CD4-positive, alpha-beta T cell (primary cell): ENCODE measurements around the gene DDX50. TPM values are rescaled to one million over a fixed set of nuclear protein-coding genes. Genes with fewer than 3 reads are reported as not detected.

Experiments used
- ATAC-seq: fragments of 200-7000 bp; cut with Tn5 transposase; one replicate; pipeline ENCODE4 v1.10.0; 2022; ENCODE audit warnings: mild to moderate bottlenecking; ENCODE audit not compliant: poor library complexity
- CTCF ChIA-PET: fragments of 350-600 bp; sonication (Branson Sonifier 250); formaldehyde crosslinking; loops from one replicate; lab custom pipeline; 2021; ENCODE audit warnings: antibody characterized with exemption, inconsistent platforms; lab: Charles Lee
- POLR2A ChIA-PET: fragments of 350-600 bp; sonication (Branson Sonifier 250); formaldehyde crosslinking; loops from one replicate; lab custom pipeline; 2021; ENCODE audit warnings: antibody characterized with exemption, inconsistent platforms; lab: Charles Lee
- DNase-seq, 14 experiments: peaks; one replicate each; pipeline ENCODE4 v3.0.0-alpha.2; 2013 to 2020; ENCODE audit warnings: mixed read lengths in 2 of 14
- H3K27ac ChIP-seq, 2 donors: one replicate each; pipeline versions ENCODE4 v1.5.1 to v1.7.0; 2013; ENCODE audit warnings: low read length in 2 of 2, low read depth in 1 of 2, mild to moderate bottlenecking in 1 of 2
- H3K27me3 ChIP-seq, 2 experiments: 1 replicate in 1 of 2; 2 replicates in 1 of 2; pipeline versions ENCODE4 v1.6.1 to v1.7.0; 2013; ENCODE audit warnings: low read length in 2 of 2, control low read depth in 1 of 2, mild to moderate bottlenecking in 1 of 2, moderate library complexity in 1 of 2; ENCODE audit not compliant: insufficient read depth in 2 of 2, control insufficient read depth in 1 of 2
- H3K36me3 ChIP-seq: one replicate; pipeline ENCODE4 v1.6.1; 2013; ENCODE audit warnings: low read length, control low read depth; ENCODE audit not compliant: insufficient read depth
- H3K4me1 ChIP-seq: one replicate; pipeline ENCODE4 v1.6.1; 2013; ENCODE audit warnings: low read length, control low read depth; ENCODE audit not compliant: insufficient read depth
- H3K4me3 ChIP-seq: one replicate; pipeline ENCODE4 v1.5.1; 2013; ENCODE audit warnings: mild to moderate bottlenecking, low read length, moderate library complexity
- H3K9me3 ChIP-seq, 2 experiments: 1 replicate in 1 of 2; 2 replicates in 1 of 2; pipeline versions ENCODE4 v1.6.1 to v1.7.0; 2013; ENCODE audit warnings: low read length in 2 of 2, mild to moderate bottlenecking in 2 of 2, control low read depth in 1 of 2, moderate library complexity in 1 of 2; ENCODE audit not compliant: control insufficient read depth in 1 of 2, insufficient read depth in 1 of 2
- H3K27ac Mint-ChIP-seq: one replicate; pipeline ENCODE4 v1.8.0; 2020; ENCODE audit warnings: mixed read lengths
- H3K27me3 Mint-ChIP-seq: one replicate; pipeline ENCODE4 v1.8.0; 2021; ENCODE audit warnings: mixed read lengths
- H3K36me3 Mint-ChIP-seq: one replicate; pipeline ENCODE4 v1.8.0; 2021; ENCODE audit warnings: low read depth, mixed read lengths
- H3K4me1 Mint-ChIP-seq: one replicate; pipeline ENCODE4 v1.8.0; 2021; ENCODE audit warnings: low read depth, mixed read lengths
- H3K4me3 Mint-ChIP-seq: one replicate; pipeline ENCODE4 v1.8.0; 2020; ENCODE audit warnings: mild to moderate bottlenecking, mixed read lengths
- H3K9me3 Mint-ChIP-seq: one replicate; pipeline ENCODE4 v1.8.0; 2020; ENCODE audit warnings: mixed read lengths
- intact Hi-C, 2 experiments: fragments of 100-400 bp; cut with DNase I in 1 of 2; cut with micrococcal nuclease in 1 of 2; formaldehyde crosslinking; loops; one replicate each; pipeline versions ENCODE4 v1.15.1 to v1.9.0; 2023 to 2025; cut with DNase I, micrococcal nuclease
- total RNA-seq, 174 experiments: library from RNA in 2 of 174; stranded (reverse) in 2 of 174; gene quantifications; one replicate each; pipeline ENCODE4 v1.2.3 and lab custom pipeline; 2021 to 2026
- TF ChIP-seq, protein P1 (sequence below): fragments of 200-600 bp; IDR thresholded peaks from one replicate; pipeline ENCODE4 v1.8.0; 2022; ENCODE audit warnings: antibody characterized with exemption, mild to moderate bottlenecking

The DDX50 gene
- total RNA-seq, 2 experiments from 2014 or later: 46.8 to 47.5 TPM

DNA sequence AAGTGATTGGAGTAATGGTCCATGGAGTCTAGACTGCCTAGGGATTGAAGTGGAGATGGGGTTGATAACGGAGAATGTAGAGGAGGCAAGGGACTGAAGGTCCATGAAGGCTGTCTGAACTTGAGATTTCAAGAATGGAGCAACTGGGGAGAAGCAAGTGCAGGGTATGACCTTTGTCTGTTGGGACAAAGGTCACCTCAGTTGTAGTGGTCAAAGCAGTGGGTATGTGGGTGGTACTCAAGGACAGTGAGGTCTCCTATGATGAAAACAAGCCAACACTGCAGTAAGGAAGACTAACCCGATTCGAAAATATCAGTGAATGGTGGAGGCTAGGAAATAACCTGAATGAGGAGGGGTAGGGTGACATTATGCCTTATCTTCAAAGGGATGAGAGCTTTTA is 49.5 kb downstream of the DDX50 start:
- H3K4me1 ChIP-seq: peaks cover 11% of the 10 kb centered on the region
- H3K27me3 Mint-ChIP-seq: no peaks in the 10 kb centered on the region
- H3K9me3 ChIP-seq: no peaks in the 10 kb centered on the region
- no peak overlapping the region for H3K4me3 ChIP-seq
- H3K4me1 Mint-ChIP-seq: peaks cover 4% of the 10 kb centered on the region
- H3K4me3 Mint-ChIP-seq: no peak overlapping the region
- ATAC-seq (no peak), DNase-seq (no peak)
- no peak overlapping the region for H3K27ac Mint-ChIP-seq
- CTCF ChIA-PET: no interaction called here
- POLR2A ChIA-PET: no interaction called here
- intact Hi-C loops: loop anchor here in 1 of 2 experiments (5.0 to 10.0 kb wide), 3 partner anchors 37 to 1066 kb away; partner anchors contain the start of genes KIFBP, RUFY2 and SIRT1
- H3K36me3 Mint-ChIP-seq: peaks cover 26% of the 10 kb centered on the region
- H3K27ac ChIP-seq: no peak overlapping the region
- TF ChIP-seq, protein P1, sequence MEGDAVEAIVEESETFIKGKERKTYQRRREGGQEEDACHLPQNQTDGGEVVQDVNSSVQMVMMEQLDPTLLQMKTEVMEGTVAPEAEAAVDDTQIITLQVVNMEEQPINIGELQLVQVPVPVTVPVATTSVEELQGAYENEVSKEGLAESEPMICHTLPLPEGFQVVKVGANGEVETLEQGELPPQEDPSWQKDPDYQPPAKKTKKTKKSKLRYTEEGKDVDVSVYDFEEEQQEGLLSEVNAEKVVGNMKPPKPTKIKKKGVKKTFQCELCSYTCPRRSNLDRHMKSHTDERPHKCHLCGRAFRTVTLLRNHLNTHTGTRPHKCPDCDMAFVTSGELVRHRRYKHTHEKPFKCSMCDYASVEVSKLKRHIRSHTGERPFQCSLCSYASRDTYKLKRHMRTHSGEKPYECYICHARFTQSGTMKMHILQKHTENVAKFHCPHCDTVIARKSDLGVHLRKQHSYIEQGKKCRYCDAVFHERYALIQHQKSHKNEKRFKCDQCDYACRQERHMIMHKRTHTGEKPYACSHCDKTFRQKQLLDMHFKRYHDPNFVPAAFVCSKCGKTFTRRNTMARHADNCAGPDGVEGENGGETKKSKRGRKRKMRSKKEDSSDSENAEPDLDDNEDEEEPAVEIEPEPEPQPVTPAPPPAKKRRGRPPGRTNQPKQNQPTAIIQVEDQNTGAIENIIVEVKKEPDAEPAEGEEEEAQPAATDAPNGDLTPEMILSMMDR: no peak
- H3K36me3 ChIP-seq: peaks cover 43% of the 10 kb centered on the region
- H3K9me3 Mint-ChIP-seq: no peaks in the 10 kb centered on the region
- H3K27me3 ChIP-seq: no peaks in the 10 kb centered on the region

DNA sequence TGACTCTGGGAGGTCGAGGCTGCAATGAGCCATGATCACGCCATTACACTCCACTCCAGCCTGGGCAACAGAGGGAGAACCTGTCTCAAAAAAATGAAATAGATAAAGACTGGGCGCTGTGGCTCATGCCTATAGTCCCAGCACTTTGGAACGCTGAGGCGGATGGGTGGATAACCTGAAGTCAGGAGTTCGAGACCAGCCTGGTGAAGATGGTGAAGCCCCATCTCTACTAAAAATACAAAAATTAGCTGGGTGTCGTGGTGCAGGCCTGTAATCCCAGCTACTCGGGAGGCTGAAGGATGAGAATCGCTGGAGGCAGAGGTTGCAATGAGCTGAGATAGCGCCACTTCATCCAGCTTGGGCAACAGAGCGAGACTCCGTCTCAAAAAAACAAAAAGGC is 53.8 kb downstream of the DDX50 start:
- ChIA-PET CTCF (interaction anchor here (0.6 to 2.5 kb wide), 9 partner anchors 11 to 144 kb away, joined by 3 to 6 read pairs (median 5); partner anchors contain the start of gene DDX50), POLR2A (interaction anchor here (0.7 to 3.9 kb wide), 16 partner anchors 8 to 446 kb away, joined by 3 to 24 read pairs (median 4); partner anchors contain the start of genes DDX50, KIFBP and SRGN)
- Mint-ChIP-seq H3K27ac (peak overlapping the region; percentile 94), H3K4me3 (peak overlapping the region; percentile 36), H3K36me3 (peaks cover 35% of the 10 kb centered on the region), H3K27me3 (no peaks in the 10 kb centered on the region), H3K9me3 (no peaks in the 10 kb centered on the region), H3K4me1 (peaks cover 41% of the 10 kb centered on the region)
- Histone ChIP-seq H3K27ac (peak overlapping the region in 1 of 2 donors; percentile 100), H3K27me3 (no peaks in the 10 kb centered on the region), H3K9me3 (no peaks in the 10 kb centered on the region), H3K4me3 (no peak overlapping the region), H3K36me3 (peaks cover 16% of the 10 kb centered on the region), H3K4me1 (peaks cover 44% of the 10 kb centered on the region)
- intact Hi-C loops: loop anchor here (1.0 to 10.0 kb wide), 7 partner anchors 32 to 1070 kb away; partner anchors contain the start of genes CCAR1 (in 1 of the 2), KIFBP (in 1 of the 2), RUFY2 (in 1 of the 2) and SIRT1 (in 1 of the 2)
- TF ChIP-seq, protein P1: no peak
- ATAC-seq: no peak
- no peak for DNase-seq

DNA sequence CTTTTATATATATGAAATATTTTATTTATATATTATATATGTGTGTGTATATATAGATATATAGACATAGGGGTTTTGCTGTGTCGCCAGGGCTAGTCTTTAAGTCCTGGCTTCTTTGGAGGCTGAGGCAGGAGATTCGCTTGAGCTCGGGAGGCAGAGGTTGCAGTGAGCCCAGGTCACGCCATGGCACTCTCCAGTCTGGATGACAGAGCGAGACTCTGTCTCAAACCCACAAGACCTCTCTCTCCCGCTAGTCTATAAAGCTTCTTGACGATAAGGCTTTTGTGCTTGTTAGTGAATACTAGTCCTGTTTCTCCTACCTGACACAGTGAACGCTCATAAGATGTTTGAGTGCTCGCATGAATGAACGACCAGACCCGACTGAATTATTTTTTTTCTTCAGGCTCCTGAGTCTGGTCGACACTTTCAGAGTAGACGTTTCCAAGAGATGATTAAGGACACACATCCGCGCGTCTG is 54.3 kb downstream of the DDX50 start:
- POLR2A ChIA-PET: interaction anchor here (0.6 to 3.9 kb wide), 25 partner anchors 8 to 624 kb away, joined by 3 to 24 read pairs (median 5); partner anchors contain the start of genes DDX50, HNRNPH3, KIFBP and SRGN

More for the DNA sequence above, 54.3 kb downstream of the DDX50 start:
- CTCF ChIA-PET: interaction anchor here (0.6 to 2.5 kb wide), 12 partner anchors 10 to 169 kb away, joined by 3 to 6 read pairs (median 4); partner anchors contain the start of gene DDX50
- intact Hi-C loops: loop anchor here (1.0 to 10.0 kb wide), 6 partner anchors 37 to 1071 kb away; partner anchors contain the start of genes CCAR1 (in 1 of the 2), RUFY2 (in 1 of the 2), SIRT1 (in 1 of the 2) and SUPV3L1 (in 1 of the 2)
- H3K27me3 ChIP-seq: no peaks in the 10 kb centered on the region
- peak overlapping the region; percentile 95 for H3K4me3 Mint-ChIP-seq
- H3K27me3 Mint-ChIP-seq: no peaks in the 10 kb centered on the region
- peak; percentile 15 for ATAC-seq
- no peaks in the 10 kb centered on the region for H3K9me3 Mint-ChIP-seq
- H3K4me1 Mint-ChIP-seq: peaks cover 44% of the 10 kb centered on the region
- peaks cover 44% of the 10 kb centered on the region for H3K4me1 ChIP-seq
- peak overlapping the region; percentile 94 for H3K27ac Mint-ChIP-seq
- peak in 4 of 14 experiments; percentile 1 to 6 (median 1) for DNase-seq
- no peaks in the 10 kb centered on the region for H3K9me3 ChIP-seq
- peaks cover 39% of the 10 kb centered on the region for H3K36me3 Mint-ChIP-seq
- TF ChIP-seq, protein P1: no peak
- H3K27ac ChIP-seq: peak overlapping the region; percentile 98 to 100
- peak overlapping the region; percentile 97 for H3K4me3 ChIP-seq
- H3K36me3 ChIP-seq: peaks cover 16% of the 10 kb centered on the region
